ENCODE measurements around the gene CHAF1B.

DNA sequence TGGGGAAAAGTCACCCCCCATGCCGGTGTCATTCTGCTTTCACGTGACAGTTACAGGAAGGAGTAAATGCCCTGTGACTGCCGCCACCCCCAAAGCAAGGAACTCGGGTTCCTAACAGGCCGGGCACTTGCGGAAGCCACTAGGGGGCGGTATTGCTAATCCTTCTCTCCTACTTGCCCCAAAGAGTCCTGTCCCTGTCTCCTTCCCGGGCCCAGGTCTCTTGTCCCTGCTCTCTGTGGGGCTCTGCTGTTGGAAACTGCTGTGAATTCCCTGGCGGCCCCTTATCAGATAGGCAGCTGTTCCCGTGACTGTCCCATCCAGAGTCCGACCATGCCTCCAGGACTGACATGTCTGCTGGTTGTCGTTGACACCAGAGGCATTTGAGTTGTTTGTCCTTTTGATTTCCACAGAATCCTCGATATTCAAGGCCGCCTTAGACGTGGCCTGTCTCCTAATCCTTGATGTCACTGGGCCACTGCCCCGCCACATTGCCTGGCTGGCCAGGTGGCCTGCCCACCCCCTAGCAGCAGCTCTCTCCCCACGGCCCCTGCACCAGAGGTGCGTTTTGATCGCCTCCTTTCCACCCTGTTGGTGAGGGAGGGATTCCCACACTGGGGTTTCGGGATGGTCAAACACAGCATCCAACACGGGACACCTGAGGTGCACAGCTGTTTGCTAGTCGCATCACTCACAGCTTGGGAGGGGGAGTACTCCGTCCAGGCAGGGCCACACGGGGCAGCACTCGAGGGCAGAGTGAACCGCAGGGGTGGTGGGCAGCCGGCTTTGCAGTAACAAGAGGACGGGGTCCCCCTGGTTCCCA lies 37.3 kb downstream of the CHAF1B start:
- TF ChIP-seq, protein P1, sequence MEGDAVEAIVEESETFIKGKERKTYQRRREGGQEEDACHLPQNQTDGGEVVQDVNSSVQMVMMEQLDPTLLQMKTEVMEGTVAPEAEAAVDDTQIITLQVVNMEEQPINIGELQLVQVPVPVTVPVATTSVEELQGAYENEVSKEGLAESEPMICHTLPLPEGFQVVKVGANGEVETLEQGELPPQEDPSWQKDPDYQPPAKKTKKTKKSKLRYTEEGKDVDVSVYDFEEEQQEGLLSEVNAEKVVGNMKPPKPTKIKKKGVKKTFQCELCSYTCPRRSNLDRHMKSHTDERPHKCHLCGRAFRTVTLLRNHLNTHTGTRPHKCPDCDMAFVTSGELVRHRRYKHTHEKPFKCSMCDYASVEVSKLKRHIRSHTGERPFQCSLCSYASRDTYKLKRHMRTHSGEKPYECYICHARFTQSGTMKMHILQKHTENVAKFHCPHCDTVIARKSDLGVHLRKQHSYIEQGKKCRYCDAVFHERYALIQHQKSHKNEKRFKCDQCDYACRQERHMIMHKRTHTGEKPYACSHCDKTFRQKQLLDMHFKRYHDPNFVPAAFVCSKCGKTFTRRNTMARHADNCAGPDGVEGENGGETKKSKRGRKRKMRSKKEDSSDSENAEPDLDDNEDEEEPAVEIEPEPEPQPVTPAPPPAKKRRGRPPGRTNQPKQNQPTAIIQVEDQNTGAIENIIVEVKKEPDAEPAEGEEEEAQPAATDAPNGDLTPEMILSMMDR (IDR thresholded peaks at IDR 0.05): peak in 1 of 2 donors; percentile 45
- no peak for TF ChIP-seq POLR2A (IDR thresholded peaks at IDR 0.05)

All from suprapubic skin (tissue), 3 donors.